Epidermal melanocyte (primary cell): ENCODE results near the gene MBLAC2.

Experiments used
- DNase-seq: peaks from one replicate; pipeline ENCODE4 v3.0.0; 2011; ENCODE audit warnings: low spot score; ENCODE audit not compliant: insufficient read length

MBLAC2 gene

GRCh38 chr5:90461288-90461687 lies 13.3 kb downstream of the MBLAC2 start:
- no peak for DNase-seq

DNA sequence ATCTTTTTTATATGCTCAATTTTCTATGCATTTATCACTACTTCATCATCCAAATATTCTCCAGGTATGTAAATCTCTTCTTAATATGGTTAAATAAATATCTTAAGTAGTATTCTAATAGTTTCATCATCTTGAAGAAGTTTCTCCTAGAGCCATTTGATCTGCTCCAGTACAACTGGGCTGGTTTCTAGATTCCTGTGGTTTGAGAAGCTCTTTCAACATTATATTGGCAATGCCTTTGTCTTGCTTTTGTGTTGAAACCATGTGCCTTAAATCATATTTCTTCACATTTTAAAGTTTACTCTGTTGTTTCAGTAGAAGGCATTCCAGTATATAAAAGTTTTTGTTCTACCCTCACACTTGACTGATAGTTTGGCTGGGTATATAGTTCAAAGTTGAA lies 27.6 kb downstream of the MBLAC2 start:
- DNase-seq = no peak

GRCh38 chr5:90440644-90441043 lies 33.9 kb downstream of the MBLAC2 start:
- no peak for DNase-seq

GRCh38 chr5:90438100-90438499 lies 36.5 kb downstream of the MBLAC2 start:
- DNase-seq = no peak

DNA sequence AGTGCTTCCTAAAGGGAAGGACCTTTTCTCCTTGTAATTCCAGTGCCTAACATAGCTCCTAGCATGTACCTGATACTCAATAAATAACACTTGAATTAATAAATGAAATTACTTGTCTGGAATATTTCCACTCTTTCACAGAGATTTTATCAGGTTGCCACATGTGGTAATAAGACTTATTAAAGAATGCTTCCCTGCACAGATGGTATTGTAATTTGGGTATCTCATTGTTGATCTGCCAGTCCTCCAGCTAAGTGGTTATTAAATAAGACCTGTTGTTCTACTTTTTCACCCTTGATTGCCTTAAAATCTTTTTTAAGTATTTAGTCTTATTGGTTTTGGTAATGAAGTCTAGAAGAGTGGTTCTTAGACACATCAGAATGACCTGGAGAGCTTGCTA lies 36.9 kb downstream of the MBLAC2 start:
- DNase-seq = no peak

- DNase-seq = no peak
Observed at GRCh38 chr5:90434116-90434714, 40.4 kb downstream of the MBLAC2 start.

GRCh38 chr5:90424245-90424644 lies 50.3 kb downstream of the MBLAC2 start:
- no peak for DNase-seq

DNA sequence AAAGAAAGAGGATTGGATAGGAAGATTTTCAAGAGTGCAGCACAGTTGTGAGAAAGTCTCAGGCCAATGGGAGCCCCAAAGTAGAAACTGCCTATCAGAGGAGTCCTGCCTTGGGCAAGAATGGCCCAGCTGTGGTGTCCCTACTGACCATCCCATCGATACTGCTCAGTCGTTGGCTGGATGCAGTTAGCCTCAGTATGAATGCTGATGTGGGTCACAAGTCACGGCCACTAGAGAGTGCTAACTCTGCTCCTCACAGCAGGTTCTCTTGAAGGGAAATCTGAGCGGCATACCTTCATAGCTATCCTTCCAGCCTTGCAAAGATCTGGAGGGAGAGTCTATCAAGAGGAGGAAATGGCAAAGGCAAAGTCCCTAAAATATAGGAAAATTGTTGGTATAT lies 53.4 kb downstream of the MBLAC2 start:
- DNase-seq = no peak

GRCh38 chr5:90418214-90418613 lies 56.4 kb downstream of the MBLAC2 start:
- no peak for DNase-seq

GRCh38 chr5:90410178-90410762 lies 64.3 kb downstream of the MBLAC2 start:
- no peak for DNase-seq

DNA sequence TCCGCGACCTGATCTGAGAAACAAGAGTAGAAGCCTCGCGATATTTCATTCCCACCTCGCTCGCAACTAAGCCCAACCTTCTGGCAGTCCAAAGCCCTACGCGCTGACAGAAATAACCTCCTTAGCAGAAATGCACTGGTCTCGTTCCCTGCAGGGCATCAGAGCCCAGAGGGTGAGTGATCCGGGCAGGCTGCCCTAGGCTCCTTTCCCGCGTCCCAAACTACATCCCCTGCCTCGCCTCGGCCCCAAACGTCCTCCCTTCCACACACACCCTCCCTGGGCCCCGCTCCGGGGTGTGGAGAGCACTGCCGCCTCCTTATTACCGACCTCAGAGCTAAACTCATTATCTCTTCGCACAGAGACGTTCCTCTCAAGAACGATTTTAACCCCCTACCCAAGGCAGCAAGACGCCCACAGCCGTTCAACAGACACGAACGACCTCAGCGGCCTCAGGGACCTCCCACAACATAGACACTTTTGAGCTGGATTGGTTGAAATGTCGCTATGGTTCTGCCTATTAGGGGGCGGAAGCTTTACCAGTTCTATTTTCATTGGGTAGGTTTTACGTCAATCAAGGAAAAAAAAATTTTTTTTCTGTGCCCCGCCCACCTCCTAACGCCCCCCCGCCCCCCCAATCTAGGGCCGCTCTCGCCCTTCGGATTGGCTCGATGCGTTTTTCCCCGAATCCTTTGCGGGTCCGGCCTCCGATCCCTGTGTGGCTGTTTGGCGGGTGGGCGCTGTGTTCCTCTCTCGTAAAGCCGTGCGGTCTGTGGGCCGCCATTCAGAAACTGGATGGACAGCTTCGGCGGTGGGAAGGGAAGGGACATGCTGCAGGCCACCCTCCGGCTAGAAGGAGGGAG lies 65.0 kb downstream of the MBLAC2 start, which contains the start of gene CETN3:
Gene CETN3, minus strand, starts transcription at position 439 of the 860 bp plus-strand sequence. Its CDS starts 95 bp downstream, at position 344.
- DNase-seq = peak; percentile 60

DNA sequence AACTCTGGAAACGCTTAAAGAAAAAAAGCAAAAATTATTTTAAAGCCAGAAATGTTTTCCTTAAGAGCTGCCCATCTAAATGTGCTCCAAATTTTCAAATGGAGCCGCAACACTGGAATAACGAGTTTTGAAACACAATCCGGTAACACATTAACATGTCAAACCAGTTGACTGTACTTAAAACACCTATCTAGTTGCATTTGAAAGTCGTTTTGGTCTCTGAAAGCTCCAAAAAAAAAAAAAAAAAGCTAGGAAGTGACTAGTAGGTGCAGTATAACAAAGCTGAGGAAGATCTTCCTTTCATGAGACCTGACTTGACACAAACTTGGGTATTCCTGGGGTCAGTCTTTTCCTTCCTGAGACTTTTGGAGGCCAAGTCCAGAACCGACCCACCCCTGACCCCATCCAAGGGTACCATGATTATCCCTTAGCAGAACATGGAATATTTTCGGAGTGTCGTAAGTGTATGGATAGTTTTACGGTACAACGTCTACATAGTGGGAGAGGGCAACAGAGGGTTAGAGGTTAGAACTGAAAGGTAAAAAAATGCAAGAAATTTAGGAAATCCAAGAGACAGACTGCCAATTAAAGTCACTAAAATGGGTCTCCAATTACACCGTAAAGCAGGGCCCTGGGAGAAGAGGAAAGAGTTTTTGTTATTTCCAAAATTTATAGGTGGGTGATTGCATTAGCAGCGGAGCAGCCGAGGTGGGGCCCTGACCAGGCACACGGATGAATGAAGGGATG lies 65.8 kb downstream of the MBLAC2 start:
- no peak for DNase-seq
